Measurements from ENCODE around the gene ZSWIM9. TPM values are rescaled to one million over a fixed set of nuclear protein-coding genes. Genes with fewer than 3 reads are reported as not detected.
A peak's percentile ranks its signal among the peaks of the same experiment; 100 is the strongest.
"Not testable (repeated sequence)": the region's sequence is repeated elsewhere in the genome, so short reads cannot be mapped to it uniquely, and the experiment has no call there.

Gene ZSWIM9
- total and polyA plus RNA-seq, 4 experiments from 2014 or later = 0.25 to 11.8 (median 6.1) TPM

DNA sequence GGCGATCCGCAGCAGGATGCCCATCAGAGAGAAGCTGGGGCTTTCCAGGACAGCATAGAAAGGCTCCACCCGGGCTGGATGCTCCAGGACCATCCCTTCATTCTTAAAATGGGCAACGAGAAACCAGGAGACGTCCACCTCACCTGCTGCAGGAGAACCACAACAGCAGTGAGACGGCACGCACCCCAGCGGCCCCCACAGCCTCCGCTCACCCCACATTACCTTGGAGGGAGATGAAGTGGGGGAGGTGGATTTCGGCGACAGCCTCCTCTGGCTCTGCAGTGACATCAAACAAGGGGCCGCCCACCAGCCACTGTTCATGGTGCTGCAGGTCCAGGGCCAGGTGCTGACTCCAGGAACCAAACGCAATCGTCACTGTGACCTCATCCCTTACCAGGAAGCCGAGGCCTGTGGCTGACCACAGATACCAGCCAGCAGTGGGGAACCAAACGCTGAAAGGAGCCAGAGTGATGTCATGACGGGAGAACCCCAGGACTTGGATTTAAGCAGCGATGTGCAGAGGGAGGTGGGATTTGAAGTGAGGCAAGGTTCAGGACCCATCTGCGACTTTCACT, 60.2 kb downstream of the ZSWIM9 start:
- ChIA-PET CTCF (ENCODE audit: partially characterized antibody) (interaction anchor here (2.2 kb wide), 1 partner anchor 30 kb away, joined by 7 read pairs; no protein-coding TSS in a partner anchor), POLR2A (ENCODE audit: partially characterized antibody) (interaction anchor here (1.4 kb wide), 1 partner anchor 27 kb away, joined by 3 read pairs; no protein-coding TSS in a partner anchor)
- Mint-ChIP-seq H3K9me3 (no peaks in the 10 kb centered on the region), H3K4me1 (peaks cover 6 to 15% (median 9%) of the 10 kb centered on the region in 4 donors), H3K27ac (peak overlapping the region in 6 of 7 donors; percentile 0 to 70 (median 50)), H3K4me3 (no peak overlapping the region), H3K27me3 (no peaks in the 10 kb centered on the region), H3K36me3 (peaks cover 63 to 77% of the 10 kb centered on the region in 2 donors)
- intact Hi-C loops (cut with micrococcal nuclease) = no loop called here
- DNase-seq = peak in 2 of 5 donors; percentile 16 to 49
- Histone ChIP-seq H3K36me3 (ENCODE audit: insufficient read depth, low read length) (peaks cover 57% of the 10 kb centered on the region), H3K4me1 (ENCODE audit: insufficient read depth, low read length) (no peaks in the 10 kb centered on the region), H3K27me3 (ENCODE audit: insufficient read depth, low read length) (no peaks in the 10 kb centered on the region), H3K4me3 (ENCODE audit: low read length in 2 of 2) (no peak overlapping the region), H3K27ac (ENCODE audit: low read depth, low read length) (no peak overlapping the region), H3K9me3 (ENCODE audit: control insufficient read depth in 1 of 2, low read length in 2 of 2) (no peaks in the 10 kb centered on the region)

DNA sequence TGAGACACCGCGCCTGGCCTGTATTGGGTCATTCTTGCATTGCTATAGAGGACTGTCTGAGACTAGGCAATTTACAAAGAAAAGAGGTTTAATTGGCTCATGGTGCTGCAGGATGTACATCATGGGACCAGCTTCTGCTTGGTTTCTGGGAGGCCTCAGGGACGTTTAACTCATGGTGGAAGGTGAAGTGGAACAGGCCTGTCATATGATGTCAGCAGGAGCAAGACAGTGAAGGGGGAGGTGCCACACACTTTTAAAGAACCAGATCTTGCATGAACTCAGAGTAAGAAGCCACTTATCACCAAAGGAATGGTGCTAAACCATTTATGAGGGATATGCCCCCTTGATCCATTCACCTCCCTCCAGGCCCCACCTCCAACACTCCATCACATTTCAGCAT, 66.6 kb downstream of the ZSWIM9 start:
- no peaks in the 10 kb centered on the region for H3K9me3 ChIP-seq (ENCODE audit: control insufficient read depth in 1 of 2, low read length in 2 of 2)
- no peak overlapping the region for H3K4me3 Mint-ChIP-seq
- CTCF ChIA-PET (ENCODE audit: partially characterized antibody) = no interaction called here
- no peak for DNase-seq
- H3K27ac ChIP-seq (ENCODE audit: low read depth, low read length) = no peak overlapping the region
- H3K9me3 Mint-ChIP-seq = no peaks in the 10 kb centered on the region
- H3K4me1 Mint-ChIP-seq = peaks cover 11 to 35% (median 13%) of the 10 kb centered on the region in 4 donors
- no peaks in the 10 kb centered on the region for H3K27me3 Mint-ChIP-seq
- H3K27ac Mint-ChIP-seq = peak overlapping the region in 4 of 7 donors; percentile 19 to 53 (median 48)
- H3K27me3 ChIP-seq (ENCODE audit: insufficient read depth, low read length) = no peaks in the 10 kb centered on the region
- POLR2A ChIA-PET (ENCODE audit: partially characterized antibody) = interaction anchor here (1.2 to 1.3 kb wide), 2 partner anchors 8 to 13 kb away, joined by 3 to 4 read pairs; no protein-coding TSS in a partner anchor
- H3K4me1 ChIP-seq (ENCODE audit: insufficient read depth, low read length) = no peaks in the 10 kb centered on the region
- H3K36me3 Mint-ChIP-seq = peaks cover 47 to 74% of the 10 kb centered on the region in 2 donors
- intact Hi-C loops (cut with micrococcal nuclease) = no loop called here
- H3K36me3 ChIP-seq (ENCODE audit: insufficient read depth, low read length) = peaks cover 36% of the 10 kb centered on the region
- H3K4me3 ChIP-seq (ENCODE audit: low read length in 2 of 2) = no peak overlapping the region

DNA sequence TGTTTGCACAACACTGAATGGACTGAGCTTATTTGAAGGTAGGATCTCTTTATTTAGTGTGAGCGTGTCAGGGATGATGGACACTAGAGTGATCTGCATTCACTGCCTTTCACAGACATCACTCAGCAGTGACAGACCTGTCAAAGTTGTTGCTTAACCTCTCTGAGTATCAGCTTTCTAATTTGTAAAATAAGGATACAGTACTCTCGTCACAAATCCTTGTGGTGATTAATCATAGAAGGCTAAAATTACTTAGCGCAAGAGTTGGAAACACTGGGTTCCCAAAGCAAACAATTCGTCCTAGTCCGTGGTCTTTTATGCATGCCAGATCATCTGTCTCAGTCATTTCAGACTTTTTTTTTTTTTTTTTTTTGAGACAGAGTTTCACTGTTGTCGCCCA, 68.6 kb downstream of the ZSWIM9 start:
- peak overlapping the region in 2 of 7 donors; percentile 53 to 68 for H3K27ac Mint-ChIP-seq
- no peak overlapping the region for H3K27ac ChIP-seq (ENCODE audit: low read depth, low read length)
- H3K4me3 Mint-ChIP-seq = no peak overlapping the region
- H3K4me3 ChIP-seq (ENCODE audit: low read length in 2 of 2) = no peak overlapping the region
- peaks cover 22% of the 10 kb centered on the region for H3K36me3 ChIP-seq (ENCODE audit: insufficient read depth, low read length)
- POLR2A ChIA-PET (ENCODE audit: partially characterized antibody) = no interaction called here
- intact Hi-C loops (cut with micrococcal nuclease) = no loop called here
- DNase-seq = no peak
- H3K27me3 ChIP-seq (ENCODE audit: insufficient read depth, low read length) = no peaks in the 10 kb centered on the region
- H3K36me3 Mint-ChIP-seq = peaks cover 43 to 63% of the 10 kb centered on the region in 2 donors
- peaks cover 11 to 40% (median 18%) of the 10 kb centered on the region in 4 donors for H3K4me1 Mint-ChIP-seq
- H3K4me1 ChIP-seq (ENCODE audit: insufficient read depth, low read length) = peaks cover 7% of the 10 kb centered on the region
- H3K27me3 Mint-ChIP-seq = no peaks in the 10 kb centered on the region
- CTCF ChIA-PET (ENCODE audit: partially characterized antibody) = no interaction called here
- no peaks in the 10 kb centered on the region for H3K9me3 ChIP-seq (ENCODE audit: control insufficient read depth in 1 of 2, low read length in 2 of 2)
- H3K9me3 Mint-ChIP-seq = no peaks in the 10 kb centered on the region

DNA sequence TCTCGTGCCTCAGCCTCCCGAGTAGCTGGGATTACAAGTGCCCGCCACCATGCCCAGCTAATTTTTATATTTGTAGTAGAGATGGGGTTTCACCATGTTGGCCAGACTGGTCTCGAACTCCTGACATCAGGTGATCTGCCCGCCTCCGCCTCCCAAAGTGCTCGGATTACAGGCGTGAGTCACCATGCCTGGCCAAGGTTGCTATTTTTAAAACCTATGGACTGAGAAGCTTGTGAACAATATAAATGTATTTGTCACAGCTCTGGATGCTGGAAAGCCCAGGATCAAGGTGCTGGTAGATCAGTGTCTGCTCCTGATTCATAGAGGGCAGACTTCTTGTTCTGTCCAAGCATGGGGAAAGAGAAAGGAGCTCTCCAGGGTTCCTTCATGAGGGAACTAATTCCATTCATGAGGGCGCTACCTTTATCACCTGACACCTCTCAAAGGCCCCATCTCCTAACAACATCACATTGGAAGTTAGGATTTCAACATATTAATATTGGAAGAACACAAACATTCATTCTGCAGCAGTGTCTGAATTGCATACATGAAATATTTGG, 69.2 kb downstream of the ZSWIM9 start:
- Mint-ChIP-seq H3K36me3 (peaks cover 41 to 62% of the 10 kb centered on the region in 2 donors), H3K27me3 (no peaks in the 10 kb centered on the region), H3K27ac (peak overlapping the region in 5 of 7 donors; percentile 37 to 75 (median 61)), H3K9me3 (no peaks in the 10 kb centered on the region), H3K4me3 (no peak overlapping the region), H3K4me1 (peaks cover 14 to 46% (median 23%) of the 10 kb centered on the region in 4 donors)
- Histone ChIP-seq H3K36me3 (ENCODE audit: insufficient read depth, low read length) (peaks cover 22% of the 10 kb centered on the region), H3K4me1 (ENCODE audit: insufficient read depth, low read length) (peaks cover 12% of the 10 kb centered on the region), H3K4me3 (ENCODE audit: low read length in 2 of 2) (no peak overlapping the region), H3K27me3 (ENCODE audit: insufficient read depth, low read length) (no peaks in the 10 kb centered on the region), H3K9me3 (ENCODE audit: control insufficient read depth in 1 of 2, low read length in 2 of 2) (no peaks in the 10 kb centered on the region), H3K27ac (ENCODE audit: low read depth, low read length) (no peak overlapping the region)
- no peak for DNase-seq
- ChIA-PET POLR2A (ENCODE audit: partially characterized antibody) (interaction anchor here (0.8 kb wide), 1 partner anchor 8 kb away, joined by 3 read pairs; no protein-coding TSS in a partner anchor), CTCF (ENCODE audit: partially characterized antibody) (no interaction called here)
- intact Hi-C loops (cut with micrococcal nuclease) = no loop called here

DNA sequence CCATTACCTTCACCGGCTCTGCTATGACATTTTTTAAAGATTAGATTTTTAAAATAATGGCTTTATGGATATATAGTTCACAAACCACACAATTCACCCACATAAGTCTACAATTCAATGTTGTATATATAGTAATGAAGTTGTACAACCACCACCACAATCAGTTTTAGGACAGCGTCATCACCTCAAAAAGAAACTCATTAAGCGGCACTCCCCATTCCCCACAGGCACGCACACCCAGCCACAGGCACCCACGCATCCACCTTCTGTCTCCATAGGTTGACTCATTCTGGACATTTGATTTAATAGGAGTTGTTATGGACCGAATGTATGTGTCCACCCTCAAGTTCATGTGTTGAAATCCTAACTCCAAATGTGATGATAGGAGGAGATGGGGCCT, 71.3 kb downstream of the ZSWIM9 start:
- H3K36me3 ChIP-seq (ENCODE audit: insufficient read depth, low read length) = peaks cover 20% of the 10 kb centered on the region
- H3K27me3 Mint-ChIP-seq; H3K4me3 ChIP-seq (ENCODE audit: low read length in 2 of 2); H3K27me3 ChIP-seq (ENCODE audit: insufficient read depth, low read length); H3K9me3 Mint-ChIP-seq; DNase-seq; H3K4me3 Mint-ChIP-seq; H3K27ac ChIP-seq (ENCODE audit: low read depth, low read length); H3K9me3 ChIP-seq (ENCODE audit: control insufficient read depth in 1 of 2, low read length in 2 of 2); intact Hi-C loops (cut with micrococcal nuclease): not testable (repeated sequence)
- Mint-ChIP-seq H3K4me1 (peaks cover 29 to 54% (median 41%) of the 10 kb centered on the region in 4 donors), H3K27ac (peak overlapping the region in 6 of 7 donors; percentile 54 to 84 (median 75)), H3K36me3 (peaks cover 45 to 62% of the 10 kb centered on the region in 2 donors)
- peaks cover 32% of the 10 kb centered on the region for H3K4me1 ChIP-seq (ENCODE audit: insufficient read depth, low read length)
- CTCF ChIA-PET (ENCODE audit: partially characterized antibody) = interaction anchor here (1.7 kb wide), 1 partner anchor 19 kb away, joined by 6 read pairs; no protein-coding TSS in a partner anchor
- POLR2A ChIA-PET (ENCODE audit: partially characterized antibody) = interaction anchor here (1.2 kb wide), 1 partner anchor 7 kb away, joined by 3 read pairs; no protein-coding TSS in a partner anchor

DNA sequence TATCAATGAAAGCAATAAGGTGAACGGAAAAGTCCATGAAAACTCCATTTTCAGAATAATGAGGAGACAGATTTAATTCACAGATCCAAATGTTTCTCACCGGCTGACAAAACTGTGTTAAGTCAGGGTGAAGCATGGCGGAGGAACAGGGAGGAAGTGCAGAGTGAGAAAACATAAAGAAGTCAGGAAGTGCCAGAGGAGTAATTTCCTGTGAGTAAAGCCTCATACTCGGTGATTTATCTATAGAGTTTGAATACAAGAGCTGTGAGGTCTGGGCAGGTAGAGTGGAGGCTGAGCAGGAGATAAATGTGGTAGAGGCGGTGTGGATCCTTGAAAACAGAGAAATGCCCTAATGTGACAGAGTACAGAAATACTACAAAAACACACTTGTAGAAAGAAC, 73.8 kb downstream of the ZSWIM9 start:
- intact Hi-C loops (cut with micrococcal nuclease) = loop anchor here (1.0 kb wide), 1 partner anchor 16 kb away; no protein-coding TSS in a partner anchor
- no peaks in the 10 kb centered on the region for H3K9me3 ChIP-seq (ENCODE audit: control insufficient read depth in 1 of 2, low read length in 2 of 2)
- ChIA-PET CTCF (ENCODE audit: partially characterized antibody) (interaction anchor here (1.1 to 1.9 kb wide), 3 partner anchors 11 to 16 kb away, joined by 4 to 9 read pairs (median 8); partner anchors contain the start of gene CARD8), POLR2A (ENCODE audit: partially characterized antibody) (interaction anchor here (0.8 to 3.7 kb wide), 7 partner anchors 8 to 44 kb away, joined by 3 to 28 read pairs (median 7); partner anchors contain the start of gene CARD8)
- Mint-ChIP-seq H3K4me1 (peaks cover 32 to 64% (median 49%) of the 10 kb centered on the region in 4 donors), H3K27me3 (no peaks in the 10 kb centered on the region), H3K36me3 (peaks cover 48 to 55% of the 10 kb centered on the region in 2 donors), H3K27ac (peak overlapping the region; percentile 83 to 92 (median 89)), H3K9me3 (no peaks in the 10 kb centered on the region), H3K4me3 (peak overlapping the region; percentile 63 to 82 (median 78))
- H3K4me3 ChIP-seq (ENCODE audit: low read length in 2 of 2) = peak overlapping the region in 1 of 2 donors; percentile 38
- no peaks in the 10 kb centered on the region for H3K27me3 ChIP-seq (ENCODE audit: insufficient read depth, low read length)
- peaks cover 20% of the 10 kb centered on the region for H3K36me3 ChIP-seq (ENCODE audit: insufficient read depth, low read length)
- peak; percentile 45 to 62 (median 47) for DNase-seq
- H3K4me1 ChIP-seq (ENCODE audit: insufficient read depth, low read length) = peaks cover 52% of the 10 kb centered on the region
- H3K27ac ChIP-seq (ENCODE audit: low read depth, low read length) = peak overlapping the region; percentile 62

DNA sequence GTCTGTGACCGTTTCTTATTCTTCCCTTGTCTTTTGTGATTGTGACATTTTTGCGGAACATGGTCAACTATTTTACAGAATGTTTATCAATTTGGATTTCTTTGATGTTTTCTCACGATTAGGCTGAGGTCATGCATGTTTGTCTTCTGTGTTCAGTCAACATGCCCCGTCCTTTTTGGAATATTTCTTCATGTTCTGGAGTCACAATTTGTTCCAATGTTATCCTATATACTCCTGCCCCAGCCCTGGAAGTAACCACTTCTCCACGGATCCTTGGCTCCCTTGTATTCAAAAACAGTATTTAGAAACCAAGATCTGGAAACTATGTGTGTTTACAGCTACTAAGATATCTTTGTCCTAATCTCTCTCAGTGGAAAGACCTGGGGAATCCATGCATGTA, 75.6 kb downstream of the ZSWIM9 start:
- H3K4me3 Mint-ChIP-seq = peak overlapping the region in 7 of 8 donors; percentile 31 to 70 (median 61)
- H3K36me3 Mint-ChIP-seq = peaks cover 45 to 49% of the 10 kb centered on the region in 2 donors
- Histone ChIP-seq H3K4me1 (ENCODE audit: insufficient read depth, low read length) (peaks cover 69% of the 10 kb centered on the region), H3K36me3 (ENCODE audit: insufficient read depth, low read length) (peaks cover 9% of the 10 kb centered on the region), H3K4me3 (ENCODE audit: low read length in 2 of 2) (no peak overlapping the region), H3K27ac (ENCODE audit: low read depth, low read length) (peak overlapping the region; percentile 27), H3K9me3 (ENCODE audit: control insufficient read depth in 1 of 2, low read length in 2 of 2) (no peaks in the 10 kb centered on the region), H3K27me3 (ENCODE audit: insufficient read depth, low read length) (no peaks in the 10 kb centered on the region)
- H3K9me3 Mint-ChIP-seq = no peaks in the 10 kb centered on the region
- ChIA-PET CTCF (ENCODE audit: partially characterized antibody) (interaction anchor here (0.8 to 1.9 kb wide), 5 partner anchors 9 to 42 kb away, joined by 3 to 8 read pairs (median 3); partner anchors contain the start of gene CARD8), POLR2A (ENCODE audit: partially characterized antibody) (interaction anchor here (0.9 to 3.7 kb wide), 7 partner anchors 9 to 42 kb away, joined by 4 to 28 read pairs (median 6); partner anchors contain the start of gene CARD8)
- no peak for DNase-seq
- no peaks in the 10 kb centered on the region for H3K27me3 Mint-ChIP-seq
- peak overlapping the region; percentile 52 to 93 (median 84) for H3K27ac Mint-ChIP-seq
- peaks cover 41 to 77% (median 55%) of the 10 kb centered on the region in 4 donors for H3K4me1 Mint-ChIP-seq
- intact Hi-C loops (cut with micrococcal nuclease) = no loop called here
